PC-3 (cell line): ENCODE results near the gene NOTO.

Experiments used
- CTCF ChIP-seq: fragments of 300-600 bp; sonication (generic); conservative IDR thresholded peaks from 2 replicates; pipeline ENCODE4 v1.5.1; 2017; ENCODE audit warnings: antibody characterized with exemption, low read depth, mild to moderate bottlenecking, low read length
- EZH2 ChIP-seq: fragments of 300-600 bp; sonication (generic); IDR thresholded peaks from one replicate; pipeline ENCODE4 v1.6.1; 2017; ENCODE audit warnings: antibody characterized with exemption, mild to moderate bottlenecking, low read length; ENCODE audit not compliant: unreplicated experiment
- EZH2phosphoT487 ChIP-seq: fragments of 300-600 bp; sonication (generic); IDR thresholded peaks from 2 replicates; pipeline ENCODE4 v1.6.1; 2018; ENCODE audit warnings: mild to moderate bottlenecking, antibody characterized with exemption, low read length, borderline replicate concordance

DNA sequence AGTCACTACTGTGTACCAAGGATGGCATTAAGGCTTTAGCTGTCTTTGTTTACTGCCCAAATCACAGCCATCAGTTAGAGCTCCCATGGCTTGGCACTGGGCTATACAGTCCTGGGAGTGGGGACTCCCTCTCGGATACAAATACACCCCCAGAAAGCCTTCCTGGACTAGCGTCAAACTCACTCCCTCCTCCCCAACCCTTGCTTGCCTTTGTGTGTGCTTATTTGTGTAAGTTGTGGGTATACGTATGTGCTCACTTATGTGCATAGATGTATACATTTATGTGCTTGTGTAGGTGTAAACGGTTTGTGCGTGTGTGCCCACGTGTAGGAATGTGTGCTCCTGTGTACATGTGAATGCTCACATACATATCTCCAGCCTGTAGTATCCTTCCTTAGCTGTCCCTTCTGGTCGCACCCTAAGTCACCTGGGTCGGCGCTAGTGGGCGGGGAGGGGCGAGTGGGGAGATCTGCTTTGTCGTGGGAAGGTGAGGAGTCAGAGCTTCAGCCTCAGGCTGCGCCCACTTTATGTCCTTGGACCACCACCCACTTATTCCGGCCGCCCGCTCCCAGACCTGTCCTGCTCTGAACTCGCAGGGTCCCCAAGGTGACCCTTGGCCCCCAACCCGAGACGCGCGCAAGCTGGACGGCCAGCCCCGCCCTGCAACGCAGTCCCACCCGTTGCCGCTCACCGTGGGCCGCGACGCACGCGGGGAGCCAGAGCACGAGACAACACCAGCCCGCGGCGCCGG, 30.2 kb downstream of the NOTO start:
- TF ChIP-seq EZH2 (no peak), CTCF (no peak; the same call in 1 of the 2 replicates), EZH2phosphoT487 (no peak)
